Activated T-cell treated with anti-CD3 and anti-CD28 coated beads for 1 hour (primary cell): ENCODE data around the gene CAMTA1.
"Not testable (repeated sequence)": the region's sequence is repeated elsewhere in the genome, so short reads cannot be mapped to it uniquely, and the experiment has no call there.

Experiments used
- DNase-seq: peaks from one replicate; pipeline ENCODE4 v3.0.0-alpha.2; 2020; ENCODE audit warnings: low read depth

CAMTA1 gene

DNA sequence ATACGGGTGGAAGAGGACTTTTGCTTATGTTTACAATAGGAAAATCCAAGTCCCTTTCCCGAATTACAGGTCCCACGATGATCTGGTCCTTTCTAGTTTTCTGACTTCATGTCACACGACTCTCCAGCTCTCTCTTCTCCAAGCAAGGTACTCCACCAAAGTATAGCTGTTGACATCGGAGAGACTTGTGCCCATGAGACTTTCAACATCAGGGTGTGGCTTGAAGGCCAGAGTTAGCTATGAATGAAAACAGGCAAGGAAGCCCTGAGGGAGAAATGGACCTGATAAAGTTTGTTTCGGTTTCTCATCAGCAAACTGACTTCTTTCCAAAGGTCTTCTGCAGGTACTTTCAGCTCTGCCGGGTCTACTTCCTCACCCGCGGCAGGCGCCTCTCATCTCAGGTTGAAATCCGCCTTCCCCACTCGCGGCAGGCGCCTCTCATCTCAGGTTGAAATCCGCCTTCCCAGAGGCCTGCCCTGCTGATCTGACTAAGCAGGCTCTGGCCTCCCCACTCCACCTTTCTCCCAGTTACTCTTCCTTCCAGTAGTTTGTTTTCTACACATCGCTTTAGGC lies 996.8 kb downstream of the CAMTA1 start:
- DNase-seq = no peak

- DNase-seq = peak; percentile 30
Measured at GRCh38 chr1:7783178-7783711, 998.0 kb downstream of the CAMTA1 start.

GRCh38 chr1:7783826-7784491 lies 998.7 kb downstream of the CAMTA1 start, which contains the start of gene PER3:
Gene PER3, plus strand, starts transcription at chr1:7784291. Its CDS starts 587 bp downstream, at chr1:7784878.
- peak; percentile 83 for DNase-seq

- DNase-seq = no peak
Measured at GRCh38 chr1:7784492-7785071, 999.3 kb downstream of the CAMTA1 start.

- DNase-seq = no peak
Measured at GRCh38 chr1:7785108-7785507, 999.9 kb downstream of the CAMTA1 start.

DNA sequence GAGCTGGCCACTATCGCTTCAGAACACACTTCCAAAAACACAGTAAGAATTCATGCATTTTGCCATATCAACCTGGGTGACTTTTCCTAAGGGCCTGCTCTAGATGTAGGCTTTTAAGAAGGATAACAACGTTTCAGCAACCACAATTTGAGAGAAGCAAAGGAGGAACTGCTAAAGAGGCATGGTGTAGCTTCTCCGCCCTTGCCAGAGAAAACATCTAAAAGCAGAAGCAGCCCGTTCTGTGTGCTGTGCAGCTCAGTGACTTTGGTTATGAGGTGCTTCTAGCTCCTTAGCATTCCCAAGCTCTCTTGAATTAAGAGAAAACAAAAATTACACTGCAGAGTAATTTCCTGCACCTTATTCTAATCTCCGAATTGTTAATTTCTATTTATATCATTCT lies 1001.5 kb downstream of the CAMTA1 start:
- no peak for DNase-seq

- DNase-seq = no peak
Measured at GRCh38 chr1:7789828-7790227, 1004.6 kb downstream of the CAMTA1 start.

DNA sequence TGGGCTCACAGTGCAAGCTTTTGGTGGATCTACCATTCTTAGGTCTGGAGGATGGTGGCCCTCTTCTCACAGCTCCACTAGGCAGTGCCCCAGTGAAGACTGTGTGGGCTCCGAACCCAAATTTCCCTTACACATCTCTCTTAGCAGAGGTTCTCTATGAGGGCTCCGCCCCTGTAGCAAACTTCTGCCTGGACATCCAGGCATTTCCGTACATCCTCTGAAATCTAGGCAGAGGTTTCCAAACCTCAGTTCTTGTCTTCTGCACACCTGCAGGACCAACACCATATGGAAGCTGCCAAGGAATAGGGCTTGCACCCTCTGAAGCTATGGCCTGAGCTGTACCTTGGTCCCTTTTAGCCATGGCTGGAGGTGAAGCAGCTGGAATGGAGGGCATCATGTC lies 1005.8 kb downstream of the CAMTA1 start:
- DNase-seq = not testable (repeated sequence)

- DNase-seq = no peak
Measured at GRCh38 chr1:7795406-7795805, 1010.2 kb downstream of the CAMTA1 start.

DNA sequence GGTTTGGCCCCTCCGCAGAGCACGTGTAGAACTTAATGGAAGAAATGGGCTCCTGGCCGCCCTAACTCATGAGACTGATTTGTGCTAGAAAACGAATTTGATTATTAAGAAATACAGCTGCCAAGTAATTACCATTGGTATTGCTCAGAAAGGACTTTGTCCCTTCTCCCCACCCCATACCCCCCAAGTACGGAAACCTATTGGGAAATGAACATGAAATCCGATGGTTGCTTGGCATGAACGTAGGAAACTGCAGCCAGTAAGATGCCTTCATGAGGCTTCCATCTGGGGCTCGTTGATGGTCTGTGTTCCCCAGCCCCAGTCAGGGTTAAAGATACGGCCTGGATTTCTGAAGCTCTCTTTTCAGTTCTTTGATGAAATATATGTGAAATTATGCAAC lies 1020.2 kb downstream of the CAMTA1 start:
- no peak for DNase-seq

GRCh38 chr1:7808253-7808844 lies 1023.1 kb downstream of the CAMTA1 start:
- DNase-seq = no peak

DNA sequence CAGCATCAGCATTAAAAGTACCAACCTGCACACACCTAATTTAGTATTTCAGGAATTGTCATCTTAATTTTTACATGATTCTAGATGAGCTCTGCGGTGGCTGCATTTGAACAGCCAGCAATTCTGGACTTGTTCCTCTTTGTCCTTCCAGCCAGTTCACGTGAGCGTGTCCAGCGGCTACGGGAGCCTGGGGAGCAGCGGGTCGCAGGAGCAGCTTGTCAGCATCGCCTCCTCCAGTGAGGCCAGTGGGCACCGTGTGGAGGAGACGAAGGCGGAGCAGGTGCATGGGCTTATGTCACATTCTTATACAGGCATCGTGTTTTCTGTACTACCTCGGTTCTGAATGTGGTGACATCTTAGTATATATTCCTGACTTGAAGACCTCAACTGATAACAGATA lies 1024.5 kb downstream of the CAMTA1 start:
- DNase-seq = no peak

DNA sequence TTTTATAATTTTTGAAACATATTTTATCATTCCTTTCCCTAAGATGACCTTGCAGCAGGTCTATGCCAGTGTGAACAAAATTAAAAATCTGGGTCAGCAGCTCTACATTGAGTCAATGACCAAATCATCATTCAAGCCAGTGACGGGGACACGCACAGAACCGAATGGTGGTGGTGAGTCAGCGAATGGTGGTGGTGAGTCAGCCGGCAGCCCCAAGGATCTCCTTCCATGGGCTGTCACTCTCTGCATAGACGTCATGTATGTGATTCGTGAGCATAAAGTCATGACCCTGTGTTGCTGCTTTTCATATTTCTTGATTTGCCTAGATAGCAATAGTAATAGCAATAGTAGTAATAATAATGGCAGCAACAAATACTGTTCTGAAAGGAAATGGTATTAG lies 1025.1 kb downstream of the CAMTA1 start:
- DNase-seq = no peak

- DNase-seq = no peak
Measured at GRCh38 chr1:7811476-7811875, 1026.2 kb downstream of the CAMTA1 start.

DNA sequence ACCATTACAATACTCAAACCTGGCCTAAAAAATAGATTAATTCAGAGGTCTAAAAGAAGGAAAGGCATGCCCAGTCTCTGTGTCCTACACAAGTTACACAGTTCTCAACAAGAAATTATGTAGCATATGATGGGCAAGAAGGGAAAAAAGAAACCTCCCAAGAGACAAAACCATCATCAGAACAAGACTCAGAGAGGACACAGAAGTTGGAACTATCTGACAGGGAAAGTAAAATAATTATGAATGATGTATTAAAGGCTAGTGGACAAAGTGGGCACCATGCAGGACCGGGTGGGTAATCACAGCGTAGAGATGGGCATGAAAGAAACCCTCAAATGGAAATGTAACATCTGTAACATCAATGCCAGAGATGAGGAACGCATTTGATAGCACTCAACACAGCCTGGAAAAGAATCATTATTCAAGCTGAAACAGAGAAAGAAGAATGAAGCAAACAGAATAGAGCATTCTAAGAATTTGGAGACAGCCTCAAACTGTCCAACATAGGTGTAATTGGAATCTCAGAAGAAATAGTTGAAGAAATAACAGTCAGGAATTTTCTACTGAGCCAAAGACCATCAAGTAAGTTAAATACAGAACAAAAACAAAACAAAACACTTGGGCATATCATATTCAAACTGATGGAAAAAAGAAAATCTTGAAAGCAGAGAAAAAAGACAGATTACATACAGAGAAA lies 1028.6 kb downstream of the CAMTA1 start:
- DNase-seq = no peak
